ENCODE results near the gene CHPT1. TPM values are rescaled to one million over a fixed set of nuclear protein-coding genes. Genes with fewer than 3 reads are reported as not detected.
A peak's percentile ranks its signal among the peaks of the same experiment; 100 is the strongest.

CHPT1 gene
- total and polyA plus RNA-seq, 2 of the 13 experiments (the other 11 are each of a cell fraction or from before 2014, with no cell fraction given) = 117 to 178 TPM

DNA sequence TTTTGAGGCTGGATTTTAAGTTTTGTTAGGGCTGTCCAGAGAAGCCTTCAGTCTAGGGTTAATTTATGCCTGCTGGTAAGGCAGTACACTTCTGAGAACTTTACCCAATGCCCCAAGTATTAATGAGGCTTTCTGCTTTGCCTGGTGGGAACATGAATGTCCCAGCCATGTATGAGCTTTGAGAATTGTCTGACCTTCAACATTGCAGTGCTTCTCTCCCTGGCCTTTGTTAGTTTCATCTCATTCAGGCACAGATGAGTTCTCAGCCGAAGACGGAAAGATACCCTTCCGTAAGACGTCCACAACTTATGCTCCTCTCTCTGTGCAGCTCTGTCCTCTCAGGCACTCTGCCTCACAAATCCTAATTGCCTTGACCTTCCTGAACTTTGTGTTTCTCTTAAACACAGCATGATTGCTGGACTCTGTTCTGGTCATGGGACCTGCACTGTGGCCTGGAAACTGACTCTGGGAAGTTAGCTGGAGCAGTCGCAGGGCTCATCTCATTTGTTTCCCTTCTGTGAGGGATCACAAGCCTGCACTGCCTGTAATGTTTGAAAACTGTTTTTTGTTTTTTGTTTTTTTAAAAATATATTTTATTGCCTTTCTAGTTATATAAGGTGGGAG, 15.7 kb downstream of the CHPT1 start (continued):
- TF ChIP-seq NR1H2 (CRISPR knock-in tag; IDR thresholded peaks at IDR 0.05; ENCODE audit: borderline replicate concordance, low read depth) (no peak), PRPF4 (IDR thresholded peaks at IDR 0.05; ENCODE audit: low read depth, low read length, poor library complexity, severe bottlenecking) (no peak), NFE2L2 (IDR thresholded peaks at IDR 0.05; ENCODE audit: low read length) (no peak), ZNF205 (CRISPR knock-in tag; IDR thresholded peaks at IDR 0.05) (no peak; the same call in 1 of the 2 replicates), GFI1 (CRISPR knock-in tag; IDR thresholded peaks at IDR 0.05; ENCODE audit: borderline replicate concordance) (peak; percentile 84), SALL1 (CRISPR knock-in tag; IDR thresholded peaks at IDR 0.05) (peak; percentile 97), MTF1 (CRISPR knock-in tag; IDR thresholded peaks at IDR 0.05) (no peak), NFE2 (CRISPR knock-in tag; IDR thresholded peaks at IDR 0.05) (no peak), ZEB1 (IDR thresholded peaks at IDR 0.05; ENCODE audit: insufficient replicate concordance, low read depth) (no peak), KAT8 (CRISPR knock-in tag; IDR thresholded peaks at IDR 0.05) (no peak), TAF15 (IDR thresholded peaks at IDR 0.05; ENCODE audit: low read depth, low read length, poor library complexity, severe bottlenecking) (no peak), HNRNPL (IDR thresholded peaks at IDR 0.05; ENCODE audit: low read depth, low read length) (no peak), ARID2 (CRISPR knock-in tag; IDR thresholded peaks at IDR 0.05; ENCODE audit: borderline replicate concordance) (no peak), DMAP1 (CRISPR knock-in tag; IDR thresholded peaks at IDR 0.05) (peak; percentile 59; the same call in 1 of the 2 replicates), ZFP36 (IDR thresholded peaks at IDR 0.05; ENCODE audit: borderline replicate concordance, low read depth, low read length, partially characterized antibody) (no peak), PHF5A (CRISPR knock-in tag; IDR thresholded peaks at IDR 0.05; ENCODE audit: low read depth, unreplicated experiment) (no peak), ZNF678 (CRISPR knock-in tag; IDR thresholded peaks at IDR 0.05) (no peak), HOXA5 (CRISPR knock-in tag; IDR thresholded peaks at IDR 0.05) (no peak), TEAD2 (CRISPR knock-in tag; IDR thresholded peaks at IDR 0.05) (no peak), TRIM22 (IDR thresholded peaks at IDR 0.05) (no peak), CEBPG (CRISPR knock-in tag; IDR thresholded peaks at IDR 0.05) (peak; percentile 67)
- TF ChIP-seq, protein P1, sequence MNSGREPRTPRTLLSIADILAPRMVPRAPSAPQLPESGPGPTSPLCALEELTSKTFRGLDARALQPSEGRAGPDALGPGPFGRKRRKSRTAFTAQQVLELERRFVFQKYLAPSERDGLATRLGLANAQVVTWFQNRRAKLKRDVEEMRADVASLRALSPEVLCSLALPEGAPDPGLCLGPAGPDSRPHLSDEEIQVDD (CRISPR knock-in tag; IDR thresholded peaks at IDR 0.05; ENCODE audit: borderline replicate concordance) = no peak
- TF ChIP-seq, protein P2, sequence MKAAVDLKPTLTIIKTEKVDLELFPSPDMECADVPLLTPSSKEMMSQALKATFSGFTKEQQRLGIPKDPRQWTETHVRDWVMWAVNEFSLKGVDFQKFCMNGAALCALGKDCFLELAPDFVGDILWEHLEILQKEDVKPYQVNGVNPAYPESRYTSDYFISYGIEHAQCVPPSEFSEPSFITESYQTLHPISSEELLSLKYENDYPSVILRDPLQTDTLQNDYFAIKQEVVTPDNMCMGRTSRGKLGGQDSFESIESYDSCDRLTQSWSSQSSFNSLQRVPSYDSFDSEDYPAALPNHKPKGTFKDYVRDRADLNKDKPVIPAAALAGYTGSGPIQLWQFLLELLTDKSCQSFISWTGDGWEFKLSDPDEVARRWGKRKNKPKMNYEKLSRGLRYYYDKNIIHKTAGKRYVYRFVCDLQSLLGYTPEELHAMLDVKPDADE (CRISPR knock-in tag; IDR thresholded peaks at IDR 0.05) = no peak
- TF ChIP-seq, protein P3, sequence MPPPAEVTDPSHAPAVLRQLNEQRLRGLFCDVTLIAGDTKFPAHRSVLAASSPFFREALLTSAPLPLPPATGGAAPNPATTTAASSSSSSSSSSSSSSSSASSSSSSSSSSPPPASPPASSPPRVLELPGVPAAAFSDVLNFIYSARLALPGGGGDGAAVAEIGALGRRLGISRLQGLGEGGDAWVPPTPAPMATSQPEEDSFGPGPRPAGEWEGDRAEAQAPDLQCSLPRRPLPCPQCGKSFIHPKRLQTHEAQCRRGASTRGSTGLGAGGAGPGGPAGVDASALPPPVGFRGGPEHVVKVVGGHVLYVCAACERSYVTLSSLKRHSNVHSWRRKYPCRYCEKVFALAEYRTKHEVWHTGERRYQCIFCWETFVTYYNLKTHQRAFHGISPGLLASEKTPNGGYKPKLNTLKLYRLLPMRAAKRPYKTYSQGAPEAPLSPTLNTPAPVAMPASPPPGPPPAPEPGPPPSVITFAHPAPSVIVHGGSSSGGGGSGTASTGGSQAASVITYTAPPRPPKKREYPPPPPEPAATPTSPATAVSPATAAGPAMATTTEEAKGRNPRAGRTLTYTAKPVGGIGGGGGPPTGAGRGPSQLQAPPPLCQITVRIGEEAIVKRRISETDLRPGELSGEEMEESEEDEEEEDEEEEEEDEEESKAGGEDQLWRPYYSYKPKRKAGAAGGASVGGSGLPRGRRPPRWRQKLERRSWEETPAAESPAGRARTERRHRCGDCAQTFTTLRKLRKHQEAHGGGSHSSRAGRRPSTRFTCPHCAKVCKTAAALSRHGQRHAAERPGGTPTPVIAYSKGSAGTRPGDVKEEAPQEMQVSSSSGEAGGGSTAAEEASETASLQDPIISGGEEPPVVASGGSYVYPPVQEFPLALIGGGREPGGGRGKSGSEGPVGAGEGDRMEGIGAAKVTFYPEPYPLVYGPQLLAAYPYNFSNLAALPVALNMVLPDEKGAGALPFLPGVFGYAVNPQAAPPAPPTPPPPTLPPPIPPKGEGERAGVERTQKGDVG (CRISPR knock-in tag; IDR thresholded peaks at IDR 0.05; ENCODE audit: borderline replicate concordance) = no peak
- TF ChIP-seq, protein P4, sequence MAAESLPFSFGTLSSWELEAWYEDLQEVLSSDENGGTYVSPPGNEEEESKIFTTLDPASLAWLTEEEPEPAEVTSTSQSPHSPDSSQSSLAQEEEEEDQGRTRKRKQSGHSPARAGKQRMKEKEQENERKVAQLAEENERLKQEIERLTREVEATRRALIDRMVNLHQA (CRISPR knock-in tag; IDR thresholded peaks at IDR 0.05) = no peak
